ENCODE results near the gene LINGO1.

The LINGO1 gene

DNA sequence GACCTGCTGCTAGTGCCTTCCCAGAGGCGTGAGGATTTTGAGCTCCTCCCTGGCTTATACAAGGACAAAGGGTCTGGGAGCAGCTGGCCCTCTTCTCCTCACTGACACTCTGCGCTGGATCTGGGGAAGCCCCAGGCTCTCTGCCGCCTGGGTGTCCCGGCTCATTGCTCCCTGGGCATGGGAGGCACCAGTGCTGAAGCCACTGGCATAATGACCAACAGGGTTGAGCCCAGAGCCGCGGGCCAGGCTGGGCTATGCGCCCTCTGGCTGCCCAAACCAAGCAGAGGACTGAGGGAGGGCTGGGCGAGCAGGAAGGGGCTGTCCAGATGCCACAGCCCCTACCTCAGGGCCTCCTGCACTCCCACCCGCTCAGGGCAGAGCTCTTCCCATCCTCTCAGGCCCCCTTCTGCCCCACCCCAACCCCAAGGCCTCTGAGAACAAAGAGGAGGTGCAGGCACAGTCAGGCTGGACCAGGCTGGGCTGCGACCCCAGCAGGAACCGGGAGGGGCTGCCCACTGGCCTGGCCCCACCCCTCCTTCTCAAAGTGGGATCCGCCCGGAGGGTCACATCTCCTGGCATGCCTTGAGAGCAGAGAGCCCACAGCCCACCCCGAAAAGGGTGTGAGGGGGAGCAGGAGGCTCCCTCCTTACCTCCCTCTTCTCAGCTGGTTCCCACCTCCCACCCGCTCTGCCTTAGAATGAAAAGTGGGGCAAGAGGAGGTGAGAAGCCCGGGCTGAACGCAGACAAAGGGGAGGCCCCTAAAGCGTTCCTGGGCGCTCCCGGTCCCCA, 1.6 kb downstream of the LINGO1 start:
- no peak for DNase-seq

DNA sequence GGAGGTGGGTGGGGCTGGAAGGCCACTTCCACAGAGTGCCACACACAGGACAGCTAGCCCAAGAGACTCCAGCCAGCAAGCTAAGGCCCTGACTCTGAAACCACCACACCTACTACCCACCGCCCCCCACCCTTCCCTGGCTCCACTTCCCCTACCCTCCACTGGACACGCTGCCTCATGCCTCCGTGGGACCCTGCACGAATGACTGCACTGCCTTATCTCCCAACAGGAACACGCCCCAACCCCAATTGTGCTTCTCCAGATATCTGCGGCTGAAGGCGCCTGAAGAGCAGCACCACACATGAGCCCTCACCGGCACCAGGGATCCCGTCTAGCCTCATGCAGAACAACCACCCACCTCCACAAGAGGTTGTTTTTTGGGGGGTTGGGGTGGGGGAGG, 2.7 kb downstream of the LINGO1 start:
- DNase-seq: no peak

DNA sequence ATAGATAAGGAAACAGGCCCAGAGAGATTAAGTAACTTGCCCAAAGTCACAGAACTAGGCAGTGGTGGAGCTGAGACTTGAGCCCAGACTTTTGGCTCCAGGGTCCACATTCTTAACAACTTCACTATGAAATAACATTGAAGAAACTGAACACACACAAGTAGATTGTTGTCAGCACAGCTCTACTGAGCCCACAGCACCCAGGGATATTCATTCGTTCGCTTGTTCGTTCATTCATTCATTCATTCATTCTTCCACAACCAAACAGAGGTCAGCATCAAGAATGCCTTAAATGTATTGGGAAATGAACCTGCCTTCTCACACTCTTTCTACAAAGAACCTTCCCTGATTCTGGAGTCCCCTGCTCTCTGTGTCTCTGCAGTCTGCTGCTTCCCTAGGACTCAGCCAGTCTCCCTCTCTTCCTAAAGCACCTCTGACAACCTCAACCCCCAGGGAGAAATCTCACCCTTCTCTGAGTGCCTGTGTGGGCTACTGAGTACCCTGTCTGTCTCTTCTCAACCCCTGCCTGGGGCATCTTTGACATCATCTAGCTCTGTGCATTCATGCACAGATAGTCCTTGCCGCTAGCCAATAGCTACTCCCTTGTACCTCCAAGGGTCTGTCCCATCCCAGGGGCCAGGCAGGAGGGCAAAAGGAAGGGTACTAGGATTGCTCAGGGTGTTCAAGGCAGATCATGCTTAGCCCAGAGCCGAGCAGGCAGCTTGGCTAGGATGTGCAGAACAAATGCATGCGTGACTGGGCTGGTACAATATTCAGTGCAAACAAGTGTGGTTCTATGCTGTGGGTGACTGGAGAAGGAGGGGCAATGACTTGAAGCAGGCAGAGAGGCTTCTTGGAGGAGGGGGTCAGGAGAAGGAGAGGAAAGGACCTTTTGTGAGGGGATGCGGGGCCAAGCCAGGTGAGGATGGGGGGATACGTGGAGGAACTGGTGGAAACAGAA, 3.4 kb downstream of the LINGO1 start:
- DNase-seq: no peak

DNA sequence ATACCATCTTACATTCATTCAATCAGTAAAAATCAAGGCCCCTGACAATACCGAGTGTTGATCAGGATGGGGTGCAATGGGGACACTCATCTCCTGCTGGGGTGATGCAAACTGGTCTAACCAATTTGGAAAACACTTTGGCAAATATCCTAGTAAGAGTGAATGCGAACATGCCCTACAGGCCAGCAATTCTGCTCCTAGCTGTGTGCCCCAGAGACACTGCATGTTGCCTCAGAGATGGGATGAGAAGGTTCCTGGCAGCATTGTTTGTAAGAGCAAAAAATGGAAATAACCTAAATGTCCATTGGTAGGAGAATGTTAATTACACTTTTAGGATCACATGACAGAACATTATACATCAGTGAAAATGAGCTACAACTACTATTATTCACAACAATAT, 4.7 kb downstream of the LINGO1 start:
- no peak for DNase-seq

DNA sequence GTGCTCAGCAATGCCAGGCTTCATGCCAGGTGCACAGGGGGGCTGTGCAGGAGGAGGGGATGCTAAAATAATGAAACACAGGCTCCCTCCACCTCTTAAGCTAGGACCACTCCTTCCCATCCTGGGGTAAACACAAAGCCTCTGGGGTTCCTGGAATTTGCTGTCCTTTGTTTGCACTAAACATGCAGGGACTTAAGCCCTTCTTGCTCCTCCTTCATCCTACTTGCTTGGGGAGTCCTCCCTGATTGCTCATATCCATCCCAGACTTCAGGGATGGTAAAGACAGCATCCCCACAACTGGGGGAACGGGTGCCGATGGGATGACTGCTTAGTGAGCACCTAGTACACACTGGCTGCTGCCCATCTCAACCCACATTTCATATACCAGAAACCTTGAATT, 5.1 kb downstream of the LINGO1 start:
- DNase-seq: no peak

DNA sequence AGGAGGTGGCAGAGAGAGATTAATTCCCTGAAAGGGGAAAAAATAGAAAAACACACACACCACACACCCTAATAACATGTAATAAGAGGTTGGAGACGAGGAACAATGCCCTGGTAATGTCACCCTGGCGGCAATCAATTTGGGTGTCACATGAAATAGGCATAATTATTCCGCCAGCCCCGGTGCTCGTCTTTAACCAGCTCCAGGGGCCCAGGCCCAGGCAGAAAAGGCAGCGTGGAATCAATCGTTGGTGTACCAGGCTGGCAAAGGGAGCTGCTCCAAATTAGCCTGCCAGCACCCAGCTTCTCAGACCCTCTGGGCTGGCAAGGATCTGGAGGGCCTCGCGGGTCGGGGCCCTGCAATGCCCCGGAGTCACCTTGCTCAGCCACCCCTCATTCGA, 5.6 kb downstream of the LINGO1 start:
- no peak for DNase-seq

DNA sequence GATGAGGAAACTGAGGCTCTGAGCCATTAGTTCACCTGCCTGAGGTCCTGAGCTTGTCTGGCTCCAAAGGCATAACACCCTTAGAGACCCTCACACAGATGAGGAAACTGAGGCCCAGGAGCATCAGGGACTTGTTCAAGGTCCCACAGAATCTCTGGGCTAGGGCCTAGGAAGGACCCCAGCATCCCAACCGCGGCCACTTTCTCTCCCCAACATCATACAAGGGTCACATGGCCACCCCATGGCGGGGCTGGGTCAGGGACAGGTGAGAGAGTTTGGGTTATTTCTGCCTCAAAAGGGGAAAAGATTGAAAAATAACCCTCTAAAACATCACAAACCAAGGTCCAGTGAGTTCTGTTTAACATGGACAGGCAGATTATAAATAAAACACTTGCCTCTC, 6.7 kb downstream of the LINGO1 start:
- no peak for DNase-seq

DNA sequence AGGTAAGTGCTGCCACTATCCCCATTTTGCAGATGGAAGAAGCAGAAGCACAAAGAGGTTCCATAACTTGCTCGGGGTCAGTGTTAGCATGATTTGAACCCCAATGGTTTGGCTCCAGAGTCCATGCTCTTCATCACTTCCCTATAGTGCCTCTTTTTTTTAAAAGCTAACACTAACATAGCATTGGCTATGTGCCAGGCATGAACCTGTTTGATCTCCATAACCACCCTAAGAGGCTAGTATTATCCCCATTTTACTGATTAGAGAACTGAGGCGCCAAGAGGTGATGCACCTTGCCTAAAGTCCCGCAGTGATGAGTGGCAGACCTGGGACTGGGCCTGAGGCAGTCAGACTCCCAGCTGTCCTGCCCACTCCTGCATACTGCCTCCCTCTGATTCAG, 7.3 kb downstream of the LINGO1 start:
- no peak for DNase-seq

DNA sequence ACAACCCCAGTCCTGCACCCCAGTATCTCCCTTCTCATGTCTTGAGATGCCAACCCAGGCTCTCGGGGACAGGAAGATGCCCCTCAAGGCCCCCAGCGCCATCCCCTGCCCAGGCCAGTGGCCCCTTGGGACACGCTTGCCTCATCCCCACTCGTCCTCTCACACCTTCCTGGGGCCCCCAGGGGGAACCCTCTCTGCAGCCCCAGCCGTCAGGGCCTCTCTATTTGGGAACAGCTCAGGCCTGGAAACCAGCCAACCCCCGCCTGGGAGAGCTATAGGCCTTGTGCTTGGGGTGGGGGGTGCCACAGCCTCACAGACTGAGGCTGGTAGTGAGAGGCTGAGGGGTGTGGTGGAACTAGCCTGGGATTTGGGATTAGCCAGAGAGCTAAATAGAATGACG, 7.8 kb downstream of the LINGO1 start:
- no peak for DNase-seq

DNA sequence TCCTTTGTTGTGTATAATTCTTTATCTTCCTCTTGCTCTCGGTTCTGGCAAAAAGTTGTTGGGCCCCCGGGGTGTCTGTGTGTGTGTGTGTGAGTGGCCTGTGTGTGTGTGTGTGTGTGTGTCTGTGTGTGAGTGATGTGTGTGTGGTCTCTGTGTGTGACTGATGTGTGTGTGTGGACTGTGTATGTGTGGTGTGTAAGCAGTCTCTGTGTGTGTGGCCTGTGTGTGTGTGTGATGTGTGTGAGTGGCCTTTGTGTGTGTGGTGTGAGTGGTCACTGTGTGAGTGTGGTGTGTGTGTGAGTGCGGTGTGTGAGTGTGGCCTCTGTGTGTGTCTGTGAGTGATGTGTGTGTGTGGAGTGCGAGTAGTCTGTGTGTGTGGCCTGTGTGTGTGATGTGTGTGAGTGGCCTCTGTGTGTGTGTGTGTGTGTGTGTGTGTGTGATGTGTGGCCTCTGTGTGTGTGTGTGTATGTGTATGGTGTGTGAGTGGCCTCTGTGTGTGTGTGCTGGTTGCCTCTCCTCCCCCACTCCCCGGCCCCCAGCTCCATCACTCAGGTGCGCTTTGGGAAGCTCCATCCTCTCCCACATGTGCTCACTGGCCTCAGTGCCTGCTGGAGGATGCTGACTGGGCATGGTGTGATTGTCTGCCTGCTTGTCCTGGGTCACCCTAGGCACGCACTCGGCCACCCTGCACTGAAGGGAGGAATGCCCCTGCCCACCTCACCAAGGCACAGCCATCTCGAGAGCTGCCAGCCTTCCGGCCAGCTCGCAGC, 8.8 kb downstream of the LINGO1 start:
- DNase-seq: no peak

DNA sequence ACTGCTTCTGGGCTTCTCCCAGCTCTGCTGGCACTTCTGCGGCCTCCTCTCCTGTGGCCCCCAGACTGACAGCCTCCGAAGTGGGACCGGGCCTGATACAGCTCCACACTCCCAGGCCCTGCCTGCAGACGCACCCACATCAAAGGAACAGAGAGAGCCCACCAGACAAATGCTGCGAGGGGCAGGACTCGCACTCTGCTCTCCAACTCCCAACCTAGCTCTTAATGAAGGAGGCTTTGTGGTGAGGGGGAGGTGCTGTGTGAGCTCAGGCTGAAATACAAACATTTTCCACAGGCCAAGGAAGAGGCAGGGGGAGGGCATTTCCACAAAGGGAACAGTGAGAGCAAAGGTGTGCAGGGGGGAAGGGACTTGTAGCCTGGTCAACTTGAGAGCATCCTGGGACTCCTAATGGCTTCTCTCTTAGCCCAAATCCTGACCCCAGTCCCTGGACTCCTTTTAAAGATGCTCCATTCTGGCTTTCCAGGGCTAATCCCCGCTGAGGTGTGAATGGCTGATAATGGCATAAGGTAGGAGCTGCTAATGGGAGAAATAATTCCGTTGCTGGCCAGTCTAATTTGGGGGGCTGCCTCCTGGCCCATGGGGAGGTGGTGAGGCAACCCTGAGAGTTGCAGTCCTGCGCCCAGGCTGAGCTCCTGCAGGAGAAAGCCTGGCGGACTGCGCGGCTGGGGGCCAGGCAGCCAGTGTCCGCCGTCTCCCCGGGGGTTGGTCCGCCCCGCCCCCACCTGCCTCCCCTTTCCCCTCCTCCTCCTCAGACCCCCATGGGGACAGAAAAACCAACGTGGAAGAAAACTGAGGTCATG, 9.6 kb downstream of the LINGO1 start:
- no peak for DNase-seq

DNA sequence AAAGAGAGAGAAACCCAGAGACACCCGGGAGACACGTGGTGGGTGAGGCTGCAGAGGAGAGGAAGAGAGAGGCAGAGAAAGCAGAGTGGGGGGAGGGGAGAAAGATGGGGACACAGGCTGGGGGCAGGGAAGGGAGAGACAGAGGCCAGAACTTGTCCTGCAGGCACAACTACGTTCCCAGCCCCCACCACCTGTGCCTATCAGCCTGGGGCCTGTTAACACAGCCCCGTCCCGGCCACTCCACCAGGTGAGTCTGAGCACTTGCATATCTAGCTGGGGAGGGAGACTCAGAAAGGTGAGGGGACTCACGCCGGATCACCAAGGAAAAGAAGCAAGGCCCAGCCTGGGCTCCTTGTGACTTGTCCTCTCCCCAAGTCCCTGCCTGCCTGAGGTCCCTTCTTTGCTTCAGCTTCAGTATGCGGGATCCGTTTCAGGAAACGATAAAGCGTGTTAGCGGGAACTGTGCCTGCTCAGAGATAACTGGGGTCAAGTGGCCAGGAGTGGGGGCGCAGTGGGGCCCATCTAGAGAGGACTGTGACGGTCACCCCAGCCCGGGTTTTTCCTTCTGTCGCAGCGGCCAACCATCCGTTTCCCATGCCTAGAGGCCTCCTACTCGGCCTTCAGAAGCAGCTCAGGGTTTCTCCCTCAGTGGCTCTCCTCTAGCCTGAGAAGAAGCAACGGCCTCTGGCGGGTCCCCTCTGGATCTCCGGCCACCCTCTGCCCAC, 10.3 kb downstream of the LINGO1 start:
- DNase-seq: no peak

DNA sequence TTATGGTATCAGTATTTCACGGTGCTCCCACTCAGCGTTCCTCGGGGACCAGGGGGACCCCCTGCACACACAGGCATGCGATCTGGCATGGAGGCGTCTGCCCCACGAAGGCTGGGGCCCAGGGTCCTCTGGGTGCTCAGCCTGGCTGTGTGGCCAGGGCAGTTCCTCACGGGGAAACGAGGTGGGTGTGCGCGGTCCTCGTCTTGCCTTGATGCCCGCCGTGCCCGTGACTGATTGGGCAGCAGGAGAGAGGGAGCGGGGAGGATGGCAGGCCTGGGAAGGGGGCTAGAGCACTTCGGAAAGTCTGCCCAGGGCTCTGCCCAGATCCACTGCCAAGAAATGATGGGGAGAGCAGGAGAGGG, 10.9 kb downstream of the LINGO1 start:
- DNase-seq: no peak

DNA sequence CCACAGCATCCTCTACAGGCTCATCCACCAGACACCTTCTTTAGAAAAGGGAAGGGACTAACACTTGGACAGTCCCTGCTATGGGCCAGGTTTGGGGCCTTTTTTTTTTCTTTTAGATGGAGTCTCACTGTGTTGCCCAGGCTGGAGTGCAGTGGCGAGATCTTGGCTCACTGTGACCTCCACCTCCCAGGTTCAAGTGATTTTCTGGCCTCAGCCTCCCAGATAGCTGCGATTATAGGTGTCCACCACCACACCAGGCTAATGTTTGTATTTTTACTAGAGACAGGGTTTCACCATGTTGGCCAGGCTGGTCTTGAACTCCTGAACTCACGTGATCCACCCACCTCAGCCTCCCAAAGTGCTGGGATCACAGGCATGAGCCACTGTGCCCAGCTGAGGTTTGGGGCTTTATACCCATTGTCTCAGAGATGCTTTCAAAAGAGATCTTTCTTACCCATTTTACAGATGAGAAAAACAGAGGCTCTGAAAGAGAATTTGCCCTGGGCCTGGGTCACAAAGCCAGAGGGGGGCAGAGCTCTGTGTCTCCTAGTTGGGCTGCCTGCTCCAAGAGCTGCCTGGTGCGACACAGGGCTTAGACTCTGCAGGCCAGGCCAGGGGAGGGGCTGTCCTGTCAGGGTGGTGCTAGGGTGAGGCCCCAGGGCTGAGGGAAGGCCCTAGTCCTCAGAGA, 11.6 kb downstream of the LINGO1 start:
- no peak for DNase-seq

DNA sequence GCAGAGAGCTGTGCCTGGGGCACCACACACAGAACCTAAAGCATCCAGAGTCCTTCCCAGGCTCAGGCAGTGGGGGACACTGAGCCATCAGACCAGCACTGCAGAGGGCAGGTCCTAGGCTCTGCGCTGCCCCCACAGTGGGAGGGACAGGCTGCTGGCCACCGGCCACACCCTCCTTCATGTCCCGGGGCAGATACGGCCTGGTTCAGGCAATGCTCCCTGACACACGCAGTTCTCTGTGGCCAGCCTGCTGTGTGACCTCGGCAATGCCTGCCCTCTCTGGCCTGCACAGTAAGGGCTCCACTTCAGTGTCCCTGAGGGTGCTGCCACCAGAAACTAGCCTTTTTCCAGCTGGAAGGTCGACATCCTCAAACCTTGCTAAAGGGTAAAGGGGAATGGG, 12.4 kb downstream of the LINGO1 start:
- no peak for DNase-seq

DNA sequence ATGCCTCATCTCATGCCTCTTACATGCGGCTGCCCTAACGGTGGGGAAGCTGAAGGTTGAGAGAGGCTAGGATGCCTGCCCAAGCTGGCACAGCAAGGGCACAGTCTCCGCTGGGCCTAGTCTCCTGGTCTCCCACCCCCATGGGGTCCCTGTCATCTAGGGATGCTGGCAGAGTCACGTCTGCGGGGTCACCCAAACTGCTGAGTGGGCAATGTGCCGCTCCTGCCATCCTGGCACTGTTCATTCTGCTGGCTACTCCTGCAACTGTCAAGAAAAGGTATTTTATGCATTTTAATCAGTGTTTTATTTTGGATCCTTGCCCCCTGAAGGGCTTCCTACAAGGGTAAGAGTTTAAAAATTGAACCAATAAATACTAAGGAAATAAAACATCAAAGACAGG, 12.8 kb downstream of the LINGO1 start:
- DNase-seq: no peak

DNA sequence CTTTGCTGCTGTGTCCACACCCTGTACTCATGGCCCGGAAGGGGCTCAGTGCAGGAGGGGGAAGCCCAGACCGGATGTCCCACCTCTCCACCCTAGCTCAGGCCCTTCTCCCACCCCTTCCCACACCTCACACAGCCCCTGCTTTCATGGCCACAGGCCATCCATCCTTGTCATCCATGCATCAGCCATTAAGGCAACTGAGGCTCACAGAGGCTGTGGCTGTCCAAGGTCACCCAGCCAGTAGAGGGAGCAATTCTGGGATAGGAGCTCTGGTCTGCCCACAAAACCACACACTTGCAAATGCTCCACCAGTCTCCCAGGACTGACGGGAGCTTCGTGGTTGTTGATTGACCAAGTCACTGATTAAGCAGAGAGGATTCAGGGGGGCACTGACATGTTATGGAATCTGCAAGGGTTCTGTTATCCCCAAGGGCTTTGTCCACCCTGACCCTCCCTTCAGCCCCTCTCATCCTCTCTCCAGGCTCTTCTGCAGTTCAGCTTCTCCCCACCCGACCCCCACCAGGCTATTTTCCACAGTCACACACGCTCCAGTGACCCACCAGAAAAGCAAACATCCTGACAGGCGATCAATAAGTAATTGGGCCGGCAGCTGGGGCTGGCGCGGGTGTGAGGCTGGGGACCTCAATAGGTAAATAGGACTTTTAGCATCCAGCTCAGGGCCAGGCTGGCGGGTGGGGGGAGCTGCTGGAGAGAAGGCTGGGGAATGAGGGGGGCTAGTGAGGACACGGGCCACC, 15.1 kb downstream of the LINGO1 start:
- DNase-seq: peak; percentile 28

DNA sequence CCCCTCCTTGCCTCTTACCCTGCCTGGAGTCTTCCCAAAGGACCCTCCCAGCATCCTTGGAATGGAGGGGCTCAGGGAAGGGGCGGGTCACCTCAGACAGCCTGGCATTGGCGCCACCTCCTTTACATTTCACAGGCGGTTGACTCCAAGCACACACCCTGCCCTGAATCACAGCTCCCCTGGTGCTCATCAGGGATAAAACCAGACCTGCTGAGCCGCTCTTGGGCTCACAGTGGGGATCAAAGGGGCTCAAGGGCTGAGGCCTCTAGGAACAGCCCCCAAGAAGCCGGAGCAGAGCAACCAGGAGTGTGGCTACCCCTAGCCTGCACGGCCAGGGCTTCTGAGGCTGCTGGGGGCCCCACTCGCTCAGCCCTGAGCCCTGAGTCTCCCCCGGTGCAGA, 16.6 kb downstream of the LINGO1 start:
- no peak for DNase-seq

DNA sequence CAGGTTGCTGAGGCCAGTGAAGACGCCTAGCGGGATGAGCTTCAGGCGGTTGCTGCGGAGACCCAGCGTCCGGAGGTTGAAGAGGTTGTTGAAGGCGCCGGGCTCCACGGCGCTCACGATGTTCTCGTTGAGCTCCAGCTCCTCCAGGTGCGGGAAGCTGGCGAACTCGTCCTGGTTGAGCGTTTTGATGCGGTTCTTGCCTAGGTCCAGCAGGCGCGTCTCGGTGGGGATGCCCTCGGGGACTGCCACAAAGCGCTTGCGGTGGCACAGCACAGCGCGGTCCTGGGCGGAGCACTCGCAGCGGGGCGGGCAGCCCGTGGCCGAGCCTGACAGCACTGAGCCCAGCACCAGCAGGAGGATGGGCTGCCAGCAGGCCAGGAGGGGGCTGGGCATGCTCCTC, 17.2 kb downstream of the LINGO1 start:
- DNase-seq: no peak

DNA sequence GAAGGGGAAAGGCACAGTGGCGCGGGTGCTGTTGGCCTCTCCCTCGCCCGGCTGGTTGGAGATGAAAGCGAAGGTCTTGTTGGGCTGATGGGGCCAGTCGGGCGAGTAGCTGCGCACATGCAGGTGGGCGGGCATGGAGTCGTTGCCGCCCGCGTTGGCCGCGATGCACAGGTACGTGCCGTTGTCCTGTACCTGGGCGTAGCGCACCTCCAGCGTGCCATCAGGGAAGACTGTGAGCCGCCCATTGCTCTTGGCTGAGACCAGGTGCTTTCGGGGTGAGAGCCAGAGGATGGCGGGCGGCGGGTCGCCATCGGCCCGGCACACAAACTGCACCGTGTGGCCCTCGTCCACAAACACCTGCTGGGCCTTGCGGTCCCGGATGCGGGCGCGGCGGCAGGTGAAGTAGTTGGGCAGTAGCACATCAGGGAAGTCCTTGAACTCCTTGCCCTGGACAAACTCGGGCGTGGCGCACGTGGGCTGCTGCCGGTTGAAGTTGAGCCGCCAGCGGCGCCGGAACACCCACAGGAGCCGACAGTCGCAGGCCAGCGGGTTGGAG, 18.4 kb downstream of the LINGO1 start:
- no peak for DNase-seq

Data from stimulated activated CD8-positive, alpha-beta memory T cell treated with anti-CD3 and anti-CD28 coated beads, Interleukin-4, amount 100 ng/mL, for 48 hours (primary cell).